ENCODE results near the gene PRDM16.
A peak's percentile ranks its signal among the peaks of the same experiment; 100 is the strongest.

PRDM16 gene

GRCh38 chr1:3350506-3351261, 281.7 kb downstream of the PRDM16 start:
- 85% methylated on average over 20 of the region's 20 CpGs for WGBS
- no peak overlapping the region for H3K9ac ChIP-seq (ENCODE audit: low read depth, low read length)
- no peak overlapping the region for H3K27ac ChIP-seq (ENCODE audit: low read depth, low read length)
- no peak overlapping the region for H3K4me3 ChIP-seq (ENCODE audit: low read length)
- H3K9me3 ChIP-seq (ENCODE audit: insufficient read depth, low read depth, low read length), result no peaks in the 10 kb centered on the region
- H3K4me1 ChIP-seq (ENCODE audit: insufficient read depth, low read length), result peaks cover 15% of the 10 kb centered on the region
- H3K36me3 ChIP-seq (ENCODE audit: insufficient read depth, low read length), result no peaks in the 10 kb centered on the region
- 0 out of 2 replicates have a peak, but pooled peaks cover 3% of the 10 kb centered on the region for H3K27me3 ChIP-seq (ENCODE audit: insufficient read depth, low read length)

DNA sequence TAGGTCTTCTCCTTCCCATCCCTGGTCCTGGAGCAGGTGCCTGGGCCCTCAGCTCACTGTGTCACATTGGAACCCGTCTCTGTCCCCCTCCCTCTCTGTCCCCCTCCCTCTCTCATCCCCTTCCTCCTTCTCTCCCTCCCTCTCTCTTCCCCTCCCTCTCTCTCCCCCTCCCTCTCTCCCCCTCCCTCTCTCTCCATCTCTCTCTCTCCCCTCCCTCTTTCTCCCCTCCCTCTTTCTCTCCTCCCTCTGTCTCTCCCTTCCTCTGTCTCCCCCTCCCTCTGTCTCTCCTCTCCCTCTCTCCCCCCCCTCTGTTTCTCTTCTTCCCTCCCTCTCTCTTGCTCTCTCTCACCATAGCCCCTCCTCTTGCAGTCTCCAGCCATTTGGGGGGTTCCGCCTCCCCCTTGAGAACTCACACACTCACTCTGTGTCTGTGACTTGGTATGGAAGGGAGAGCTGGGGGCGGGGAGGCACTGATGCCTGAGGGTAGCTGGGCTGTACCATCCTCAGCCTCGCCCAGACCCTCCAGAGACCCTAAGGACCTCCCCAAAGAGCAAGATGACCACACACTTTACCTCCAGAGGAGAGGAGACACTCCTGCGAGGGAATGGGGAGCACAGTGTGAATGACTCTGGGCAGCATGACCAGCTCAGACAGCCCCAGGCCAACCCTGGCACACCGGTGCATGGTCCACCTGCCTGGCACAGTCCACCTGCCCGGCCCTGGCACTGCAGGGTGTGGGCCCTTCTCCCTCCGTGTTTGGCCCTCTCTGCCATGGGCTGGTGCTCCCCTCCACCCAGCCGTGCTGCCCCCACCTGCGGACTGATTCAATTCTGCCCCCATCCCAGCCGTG, 282.7 kb downstream of the PRDM16 start:
- peaks cover 15% of the 10 kb centered on the region for H3K4me1 ChIP-seq (ENCODE audit: insufficient read depth, low read length)
- WGBS, result 35% methylated on average over 9 of the region's 11 CpGs
- peak overlapping the region; percentile 15; the same call in 1 of the 2 replicates for H3K27ac ChIP-seq (ENCODE audit: low read depth, low read length)
- H3K36me3 ChIP-seq (ENCODE audit: insufficient read depth, low read length), result no peaks in the 10 kb centered on the region
- H3K9me3 ChIP-seq (ENCODE audit: insufficient read depth, low read depth, low read length), result no peaks in the 10 kb centered on the region
- H3K27me3 ChIP-seq (ENCODE audit: insufficient read depth, low read length), result 0 out of 2 replicates have a peak, but pooled peaks cover 3% of the 10 kb centered on the region
- H3K4me3 ChIP-seq (ENCODE audit: low read length), result peak overlapping the region; percentile 33; the same call in 1 of the 2 replicates
- H3K9ac ChIP-seq (ENCODE audit: low read depth, low read length), result no peak overlapping the region

- Histone ChIP-seq H3K9me3 (ENCODE audit: insufficient read depth, low read depth, low read length) (no peaks in the 10 kb centered on the region), H3K36me3 (ENCODE audit: insufficient read depth, low read length) (no peaks in the 10 kb centered on the region), H3K4me3 (ENCODE audit: low read length) (peak overlapping the region; percentile 33), H3K4me1 (ENCODE audit: insufficient read depth, low read length) (peaks cover 15% of the 10 kb centered on the region), H3K27me3 (ENCODE audit: insufficient read depth, low read length) (0 out of 2 replicates have a peak, but pooled peaks cover 3% of the 10 kb centered on the region), H3K27ac (ENCODE audit: low read depth, low read length) (peak overlapping the region; percentile 48), H3K9ac (ENCODE audit: low read depth, low read length) (peak overlapping the region; percentile 25; the same call in 1 of the 2 replicates)
- WGBS, result 4% methylated on average over 30 of the region's 30 CpGs
These were observed 283.4 kb downstream of the PRDM16 start for GRCh38 chr1:3352299-3352951.

- 0 out of 2 replicates have a peak, but pooled peaks cover 3% of the 10 kb centered on the region for H3K27me3 ChIP-seq (ENCODE audit: insufficient read depth, low read length)
- no peak overlapping the region for H3K4me3 ChIP-seq (ENCODE audit: low read length)
- 28% methylated on average over 13 of the region's 13 CpGs for WGBS
These were observed 283.9 kb downstream of the PRDM16 start for GRCh38 chr1:3352952-3353331.

GRCh38 chr1:3353876-3354275, 284.9 kb downstream of the PRDM16 start:
- Histone ChIP-seq H3K4me1 (ENCODE audit: insufficient read depth, low read length) (peaks cover 15% of the 10 kb centered on the region), H3K36me3 (ENCODE audit: insufficient read depth, low read length) (no peaks in the 10 kb centered on the region), H3K27me3 (ENCODE audit: insufficient read depth, low read length) (0 out of 2 replicates have a peak, but pooled peaks cover 3% of the 10 kb centered on the region), H3K9me3 (ENCODE audit: insufficient read depth, low read depth, low read length) (no peaks in the 10 kb centered on the region), H3K9ac (ENCODE audit: low read depth, low read length) (no peak overlapping the region), H3K27ac (ENCODE audit: low read depth, low read length) (no peak overlapping the region), H3K4me3 (ENCODE audit: low read length) (no peak overlapping the region)
- 96% methylated on average over 8 of the region's 8 CpGs for WGBS

More at GRCh38 chr1:3352952-3353331, 283.9 kb downstream of the PRDM16 start:
- no peaks in the 10 kb centered on the region for H3K9me3 ChIP-seq (ENCODE audit: insufficient read depth, low read depth, low read length)
- H3K27ac ChIP-seq (ENCODE audit: low read depth, low read length), result peak overlapping the region; percentile 48; the same call in 1 of the 2 replicates
- peak overlapping the region; percentile 25; the same call in 1 of the 2 replicates for H3K9ac ChIP-seq (ENCODE audit: low read depth, low read length)
- no peaks in the 10 kb centered on the region for H3K36me3 ChIP-seq (ENCODE audit: insufficient read depth, low read length)
- peaks cover 15% of the 10 kb centered on the region for H3K4me1 ChIP-seq (ENCODE audit: insufficient read depth, low read length)

DNA sequence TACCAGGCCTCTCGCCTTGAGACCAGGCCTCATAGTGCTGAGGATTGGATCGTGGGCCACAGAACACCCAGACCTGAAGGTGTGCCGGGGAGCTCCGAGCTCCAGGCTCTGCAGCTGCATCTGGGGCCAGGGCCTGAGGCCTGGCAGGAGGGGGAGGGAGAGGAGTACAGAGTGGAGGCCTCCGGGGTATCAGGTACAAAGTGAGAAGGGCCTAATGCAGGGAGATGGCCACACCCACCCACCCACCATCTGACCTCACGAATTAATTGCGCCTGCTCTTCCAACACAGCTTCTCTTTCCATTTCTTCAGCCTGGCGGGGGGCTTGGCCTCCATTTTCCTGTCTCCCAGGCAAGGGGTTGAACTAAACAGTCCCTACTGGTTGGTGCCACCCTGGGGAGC, 286.1 kb downstream of the PRDM16 start:
- no peaks in the 10 kb centered on the region for H3K36me3 ChIP-seq (ENCODE audit: insufficient read depth, low read length)
- no peak overlapping the region for H3K27ac ChIP-seq (ENCODE audit: low read depth, low read length)
- no peak overlapping the region for H3K9ac ChIP-seq (ENCODE audit: low read depth, low read length)
- peaks cover 15% of the 10 kb centered on the region for H3K4me1 ChIP-seq (ENCODE audit: insufficient read depth, low read length)
- WGBS, result 85% methylated on average over 7 of the region's 8 CpGs
- H3K9me3 ChIP-seq (ENCODE audit: insufficient read depth, low read depth, low read length), result no peaks in the 10 kb centered on the region
- 0 out of 2 replicates have a peak, but pooled peaks cover 3% of the 10 kb centered on the region for H3K27me3 ChIP-seq (ENCODE audit: insufficient read depth, low read length)
- no peak overlapping the region for H3K4me3 ChIP-seq (ENCODE audit: low read length)

DNA sequence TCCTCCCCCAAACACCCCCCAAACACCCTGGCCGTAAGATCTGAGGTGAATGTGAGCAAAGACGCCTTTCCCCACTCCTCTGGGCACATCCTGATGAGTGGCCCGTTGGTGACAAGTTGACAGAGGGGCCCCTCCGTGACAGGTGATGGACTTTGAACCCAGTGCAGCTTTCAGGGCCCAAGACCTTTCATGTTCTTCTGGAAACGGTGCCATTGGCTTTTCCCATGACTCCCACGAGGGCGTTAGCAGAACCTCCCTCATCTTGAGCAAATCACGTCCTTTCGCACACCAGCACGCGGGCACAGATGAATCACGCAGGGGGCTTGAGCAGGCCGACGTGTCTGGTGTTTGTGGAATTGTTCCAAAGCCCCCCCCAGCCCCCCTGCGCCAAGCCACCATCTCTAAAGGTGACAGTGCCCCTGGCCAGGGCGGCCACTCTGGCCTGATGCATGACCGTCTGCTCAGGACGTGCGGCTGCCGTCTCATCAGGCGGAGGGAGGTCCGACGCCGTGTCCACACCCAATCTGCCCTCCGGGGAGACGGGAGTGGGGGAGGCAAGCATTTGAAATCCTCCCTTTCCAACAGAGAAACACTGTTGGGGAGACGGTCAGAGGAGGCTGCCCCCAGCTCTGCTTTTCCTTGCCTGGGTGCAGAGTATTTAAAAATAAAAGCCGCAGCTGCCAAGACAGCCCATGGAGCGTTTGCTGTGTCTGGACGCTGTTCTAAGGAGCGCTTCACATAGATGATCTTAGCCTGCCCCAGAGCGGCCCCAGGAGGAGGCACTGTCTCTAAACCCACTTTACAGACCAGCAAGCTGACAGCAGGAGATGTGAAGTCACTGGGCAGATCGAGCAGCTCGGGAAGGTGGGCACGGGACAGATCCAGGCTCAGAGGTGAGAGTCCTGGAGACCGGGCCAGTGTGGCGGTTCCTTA, 287.2 kb downstream of the PRDM16 start:
- WGBS, result 93% methylated on average over 37 of the region's 37 CpGs
- no peak overlapping the region for H3K27ac ChIP-seq (ENCODE audit: low read depth, low read length)

DNA sequence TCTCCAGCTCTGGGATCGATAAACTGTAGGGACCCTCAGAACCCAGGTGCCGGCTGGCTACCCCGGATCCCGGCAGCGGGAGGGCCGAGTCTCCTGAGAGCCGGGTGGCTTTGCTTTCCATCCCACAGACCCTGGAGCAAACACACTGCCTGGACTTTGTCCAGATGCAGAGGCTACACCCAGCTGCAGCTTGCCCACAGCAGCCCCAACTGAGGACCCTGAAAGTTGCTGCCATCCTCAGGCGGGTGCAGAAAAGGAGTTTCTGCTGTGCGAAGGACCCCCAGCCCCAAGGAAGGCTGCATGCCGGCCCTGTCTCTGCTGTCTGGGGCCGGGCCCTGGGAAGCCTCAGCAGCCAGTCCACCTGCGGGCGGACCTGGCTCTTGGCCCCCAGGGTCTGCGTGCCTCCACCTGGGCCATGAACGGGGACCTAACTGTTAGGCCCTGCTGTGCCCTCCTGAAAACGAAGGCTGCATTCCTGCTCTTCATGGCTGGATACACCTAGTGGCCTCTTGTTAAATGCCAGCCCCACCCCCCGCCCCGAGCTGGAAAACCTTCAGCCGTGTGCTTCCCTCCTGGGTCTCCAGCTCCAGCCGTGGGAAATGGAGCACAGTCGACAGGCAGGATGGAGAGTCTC, 287.9 kb downstream of the PRDM16 start:
- 0 out of 2 replicates have a peak, but pooled peaks cover under 1% of the 10 kb centered on the region for H3K27me3 ChIP-seq (ENCODE audit: insufficient read depth, low read length)
- H3K4me1 ChIP-seq (ENCODE audit: insufficient read depth, low read length), result peaks cover 11% of the 10 kb centered on the region
- no peak overlapping the region for H3K4me3 ChIP-seq (ENCODE audit: low read length)
- no peaks in the 10 kb centered on the region for H3K36me3 ChIP-seq (ENCODE audit: insufficient read depth, low read length)
- no peaks in the 10 kb centered on the region for H3K9me3 ChIP-seq (ENCODE audit: insufficient read depth, low read depth, low read length)
- H3K27ac ChIP-seq (ENCODE audit: low read depth, low read length), result no peak overlapping the region
- 79% methylated on average over 21 of the region's 21 CpGs for WGBS
- no peak overlapping the region for H3K9ac ChIP-seq (ENCODE audit: low read depth, low read length)

More for the DNA sequence above, 287.2 kb downstream of the PRDM16 start:
- no peaks in the 10 kb centered on the region for H3K36me3 ChIP-seq (ENCODE audit: insufficient read depth, low read length)
- 0 out of 2 replicates have a peak, but pooled peaks cover 3% of the 10 kb centered on the region for H3K27me3 ChIP-seq (ENCODE audit: insufficient read depth, low read length)
- H3K9ac ChIP-seq (ENCODE audit: low read depth, low read length), result no peak overlapping the region
- H3K4me3 ChIP-seq (ENCODE audit: low read length), result no peak overlapping the region
- peaks cover 15% of the 10 kb centered on the region for H3K4me1 ChIP-seq (ENCODE audit: insufficient read depth, low read length)
- no peaks in the 10 kb centered on the region for H3K9me3 ChIP-seq (ENCODE audit: insufficient read depth, low read depth, low read length)

GRCh38 chr1:3357526-3358297, 288.7 kb downstream of the PRDM16 start:
- Histone ChIP-seq H3K9ac (ENCODE audit: low read depth, low read length) (no peak overlapping the region), H3K4me3 (ENCODE audit: low read length) (no peak overlapping the region), H3K9me3 (ENCODE audit: insufficient read depth, low read depth, low read length) (no peaks in the 10 kb centered on the region), H3K4me1 (ENCODE audit: insufficient read depth, low read length) (peaks cover 7% of the 10 kb centered on the region), H3K27ac (ENCODE audit: low read depth, low read length) (no peak overlapping the region), H3K27me3 (ENCODE audit: insufficient read depth, low read length) (no peaks in the 10 kb centered on the region), H3K36me3 (ENCODE audit: insufficient read depth, low read length) (no peaks in the 10 kb centered on the region)
- WGBS, result 93% methylated on average over 25 of the region's 25 CpGs

All from HUES64 (cell line).